ENCODE measurements around the gene ADAMTS17.
"Not testable (repeated sequence)": the region's sequence is repeated elsewhere in the genome, so short reads cannot be mapped to it uniquely, and the experiment has no call there.

ADAMTS17 gene

GRCh38 chr15:100073982-100074381, 267.8 kb downstream of the ADAMTS17 start:
- no peaks in the 10 kb centered on the region for H3K27me3 ChIP-seq (ENCODE audit: control insufficient read depth, low read length)
- H3K9me3 ChIP-seq (ENCODE audit: control insufficient read depth, insufficient read depth, low read length): no peaks in the 10 kb centered on the region
- no peak overlapping the region for H3K4me2 ChIP-seq (ENCODE audit: low read length)
- H3F3A ChIP-seq (ENCODE audit: control insufficient read depth, insufficient read depth): no peaks in the 10 kb centered on the region
- TF ChIP-seq EZH2phosphoT487 (IDR thresholded peaks at IDR 0.05; ENCODE audit: borderline replicate concordance, low read length) (no peak), CTCF (IDR thresholded peaks at IDR 0.05; ENCODE audit: low read depth, low read length, poor library complexity, severe bottlenecking) (no peak)
- H4K20me1 ChIP-seq (ENCODE audit: control insufficient read depth, insufficient read depth, low read depth, low read length): no peaks in the 10 kb centered on the region
- H3K4me1 ChIP-seq (ENCODE audit: control insufficient read depth, low read length): no peaks in the 10 kb centered on the region
- H3K27ac ChIP-seq (ENCODE audit: low read depth, low read length): no peak overlapping the region
- no peaks in the 10 kb centered on the region for H3K36me3 ChIP-seq (ENCODE audit: control insufficient read depth, low read length)
- no peaks in the 10 kb centered on the region for H3K79me2 ChIP-seq (ENCODE audit: control insufficient read depth, low read length)
- H3K9me2 ChIP-seq (replicated peaks; ENCODE audit: control insufficient read depth, low read length): no peaks in the 10 kb centered on the region
- H3K4me3 ChIP-seq (ENCODE audit: low read length): no peak overlapping the region

GRCh38 chr15:100066521-100067280, 275.1 kb downstream of the ADAMTS17 start:
- H3K4me3 ChIP-seq (ENCODE audit: low read length); H3F3A ChIP-seq (ENCODE audit: control insufficient read depth, insufficient read depth); H4K20me1 ChIP-seq (ENCODE audit: control insufficient read depth, insufficient read depth, low read depth, low read length); H3K27ac ChIP-seq (ENCODE audit: low read depth, low read length); H3K9me3 ChIP-seq (ENCODE audit: control insufficient read depth, insufficient read depth, low read length); H3K79me2 ChIP-seq (ENCODE audit: control insufficient read depth, low read length); H3K36me3 ChIP-seq (ENCODE audit: control insufficient read depth, low read length); H3K27me3 ChIP-seq (ENCODE audit: control insufficient read depth, low read length); H3K4me1 ChIP-seq (ENCODE audit: control insufficient read depth, low read length); H3K4me2 ChIP-seq (ENCODE audit: low read length); H3K9me2 ChIP-seq (replicated peaks; ENCODE audit: control insufficient read depth, low read length): not testable (repeated sequence)

- Histone ChIP-seq H3K79me2 (ENCODE audit: control insufficient read depth, low read length) (no peaks in the 10 kb centered on the region), H3K27ac (ENCODE audit: low read depth, low read length) (no peak overlapping the region), H3F3A (ENCODE audit: control insufficient read depth, insufficient read depth) (no peaks in the 10 kb centered on the region), H3K4me1 (ENCODE audit: control insufficient read depth, low read length) (no peaks in the 10 kb centered on the region), H3K4me2 (ENCODE audit: low read length) (no peak overlapping the region), H3K27me3 (ENCODE audit: control insufficient read depth, low read length) (peaks cover 12% of the 10 kb centered on the region), H3K4me3 (ENCODE audit: low read length) (no peak overlapping the region), H4K20me1 (ENCODE audit: control insufficient read depth, insufficient read depth, low read depth, low read length) (no peaks in the 10 kb centered on the region), H3K9me3 (ENCODE audit: control insufficient read depth, insufficient read depth, low read length) (no peaks in the 10 kb centered on the region), H3K9me2 (replicated peaks; ENCODE audit: control insufficient read depth, low read length) (no peaks in the 10 kb centered on the region), H3K36me3 (ENCODE audit: control insufficient read depth, low read length) (no peaks in the 10 kb centered on the region)
- TF ChIP-seq CTCF (IDR thresholded peaks at IDR 0.05; ENCODE audit: low read depth, low read length, poor library complexity, severe bottlenecking) (no peak), EZH2phosphoT487 (IDR thresholded peaks at IDR 0.05; ENCODE audit: borderline replicate concordance, low read length) (no peak)
These were observed 279.8 kb downstream of the ADAMTS17 start for GRCh38 chr15:100061944-100062343.

GRCh38 chr15:100060276-100060926, 281.4 kb downstream of the ADAMTS17 start:
- Histone ChIP-seq H3K27me3 (ENCODE audit: control insufficient read depth, low read length) (peaks cover 12% of the 10 kb centered on the region), H3K9me2 (replicated peaks; ENCODE audit: control insufficient read depth, low read length) (no peaks in the 10 kb centered on the region), H3K4me2 (ENCODE audit: low read length) (no peak overlapping the region), H3K36me3 (ENCODE audit: control insufficient read depth, low read length) (no peaks in the 10 kb centered on the region), H3F3A (ENCODE audit: control insufficient read depth, insufficient read depth) (no peaks in the 10 kb centered on the region), H3K27ac (ENCODE audit: low read depth, low read length) (no peak overlapping the region), H3K79me2 (ENCODE audit: control insufficient read depth, low read length) (no peaks in the 10 kb centered on the region), H4K20me1 (ENCODE audit: control insufficient read depth, insufficient read depth, low read depth, low read length) (no peaks in the 10 kb centered on the region), H3K4me3 (ENCODE audit: low read length) (no peak overlapping the region), H3K4me1 (ENCODE audit: control insufficient read depth, low read length) (no peaks in the 10 kb centered on the region), H3K9me3 (ENCODE audit: control insufficient read depth, insufficient read depth, low read length) (no peaks in the 10 kb centered on the region)
- TF ChIP-seq EZH2phosphoT487 (IDR thresholded peaks at IDR 0.05; ENCODE audit: borderline replicate concordance, low read length) (no peak), CTCF (IDR thresholded peaks at IDR 0.05; ENCODE audit: low read depth, low read length, poor library complexity, severe bottlenecking) (no peak)

All from DOHH2 (cell line).